ENCODE data around the gene BAHCC1.

Gene BAHCC1

DNA sequence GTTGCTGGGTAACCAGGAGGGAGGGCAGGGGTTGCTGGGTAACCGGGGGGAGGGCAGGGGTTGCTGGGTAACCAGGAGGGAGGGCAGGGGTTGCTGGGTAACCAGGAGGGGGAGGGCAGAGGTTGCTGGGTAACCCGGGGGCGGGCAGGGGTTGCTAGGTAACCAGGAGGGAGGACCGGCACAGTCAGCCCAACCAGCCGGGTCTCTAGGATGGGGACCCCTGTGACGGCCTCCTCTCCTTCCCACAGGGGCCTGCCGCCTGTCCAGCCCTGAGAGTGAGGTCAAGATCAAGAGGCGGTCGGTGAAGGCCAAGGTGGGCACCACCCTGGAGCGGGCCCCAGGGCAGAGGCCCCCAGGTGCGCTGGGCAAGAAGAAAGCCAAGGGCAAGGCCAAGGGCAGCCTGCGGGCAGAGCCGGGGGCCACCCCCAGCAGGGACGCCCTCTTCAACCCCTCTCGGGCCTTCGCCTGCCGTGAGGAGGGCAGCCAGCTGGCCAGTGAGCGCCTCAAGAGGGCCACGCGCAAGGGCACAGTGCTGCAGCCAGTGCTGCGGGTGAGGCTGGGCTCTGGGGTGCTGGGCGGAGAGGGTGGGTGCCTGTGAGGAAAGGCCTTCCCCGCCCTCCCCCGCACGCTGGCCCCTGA, 62.8 kb downstream of the BAHCC1 start:
- Histone ChIP-seq H3K4me3 (ENCODE audit: low read length) (no peak overlapping the region), H3K4me1 (ENCODE audit: control insufficient read depth, insufficient read depth, low read length) (no peaks in the 10 kb centered on the region), H3K36me3 (ENCODE audit: control insufficient read depth, insufficient read depth, low read length, severe bottlenecking) (peaks cover 10% of the 10 kb centered on the region), H3K27me3 (replicated peaks; ENCODE audit: control insufficient read depth, insufficient read depth, low read length) (no peaks in the 10 kb centered on the region), H3K9ac (ENCODE audit: low read length) (no peak overlapping the region), H3K9me3 (ENCODE audit: control insufficient read depth, low read length) (no peaks in the 10 kb centered on the region)
- DNase-seq (ENCODE audit: low read depth) = no peak

DNA sequence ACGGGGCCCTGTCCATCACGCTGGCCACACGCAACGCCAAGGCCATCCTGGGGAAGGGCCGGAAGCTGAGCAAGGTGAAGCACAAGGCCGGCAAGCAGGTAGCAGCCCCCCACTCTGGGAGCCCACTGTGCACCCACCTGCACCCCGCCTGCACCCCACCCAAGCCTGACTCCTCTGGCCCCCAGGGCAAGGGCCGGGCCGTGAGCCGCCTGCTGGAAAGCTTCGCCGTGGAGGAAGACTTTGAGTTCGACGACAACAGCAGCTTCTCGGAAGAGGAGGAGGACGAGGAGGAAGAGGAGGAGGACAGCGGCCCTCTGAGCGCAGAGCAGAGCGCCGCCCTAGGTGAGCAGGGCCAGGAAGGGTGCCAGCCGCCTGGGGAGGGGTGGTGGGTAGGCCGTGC, 63.4 kb downstream of the BAHCC1 start:
- DNase-seq (ENCODE audit: low read depth) = no peak
- no peaks in the 10 kb centered on the region for H3K4me1 ChIP-seq (ENCODE audit: control insufficient read depth, insufficient read depth, low read length)
- no peak overlapping the region for H3K9ac ChIP-seq (ENCODE audit: low read length)
- H3K4me3 ChIP-seq (ENCODE audit: low read length) = no peak overlapping the region
- no peaks in the 10 kb centered on the region for H3K27me3 ChIP-seq (replicated peaks; ENCODE audit: control insufficient read depth, insufficient read depth, low read length)
- no peaks in the 10 kb centered on the region for H3K9me3 ChIP-seq (ENCODE audit: control insufficient read depth, low read length)
- peaks cover 14% of the 10 kb centered on the region for H3K36me3 ChIP-seq (ENCODE audit: control insufficient read depth, insufficient read depth, low read length, severe bottlenecking)

DNA sequence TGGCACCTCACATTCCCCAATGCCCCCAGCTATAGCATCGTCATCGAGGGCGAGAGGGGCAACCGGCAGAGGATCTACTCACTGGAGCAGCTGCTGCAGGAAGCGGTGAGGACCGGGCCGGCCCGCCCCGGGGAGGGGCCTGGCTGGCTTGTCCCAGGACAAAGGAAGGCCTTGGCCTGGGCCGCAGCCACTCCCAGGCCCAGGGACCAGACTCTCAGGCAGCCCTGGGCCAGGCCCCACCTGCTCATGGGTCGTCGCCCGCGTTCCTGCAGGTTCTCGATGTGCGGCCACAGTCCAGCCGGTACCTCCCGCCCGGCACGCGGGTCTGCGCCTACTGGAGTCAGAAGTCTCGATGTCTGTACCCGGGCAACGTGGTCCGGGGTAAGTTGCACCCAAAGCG, 64.0 kb downstream of the BAHCC1 start:
- Histone ChIP-seq H3K9me3 (ENCODE audit: control insufficient read depth, low read length) (no peaks in the 10 kb centered on the region), H3K27me3 (replicated peaks; ENCODE audit: control insufficient read depth, insufficient read depth, low read length) (no peaks in the 10 kb centered on the region), H3K4me1 (ENCODE audit: control insufficient read depth, insufficient read depth, low read length) (no peaks in the 10 kb centered on the region), H3K9ac (ENCODE audit: low read length) (no peak overlapping the region), H3K4me3 (ENCODE audit: low read length) (no peak overlapping the region), H3K36me3 (ENCODE audit: control insufficient read depth, insufficient read depth, low read length, severe bottlenecking) (peaks cover 17% of the 10 kb centered on the region)
- DNase-seq (ENCODE audit: low read depth) = no peak

DNA sequence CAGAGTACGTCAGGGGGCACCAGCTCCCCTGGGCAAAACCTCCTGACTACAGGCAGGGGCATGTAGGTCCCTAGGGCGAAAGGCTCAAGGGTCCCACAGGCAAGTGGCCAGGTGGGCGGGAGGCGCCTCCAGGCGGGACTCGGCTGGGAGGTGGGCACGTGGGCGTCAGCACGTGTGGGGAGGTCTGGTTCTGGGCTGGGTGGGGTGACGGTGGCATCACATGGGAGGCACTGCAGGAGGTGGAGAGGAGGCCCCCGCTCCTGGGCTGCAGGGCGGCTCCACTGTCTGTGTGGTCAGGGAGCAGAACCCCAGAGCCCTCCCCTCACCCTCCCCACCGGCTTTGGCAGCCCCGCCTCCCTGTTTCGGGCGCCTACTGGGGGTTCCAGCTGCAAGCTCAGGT, 64.6 kb downstream of the BAHCC1 start:
- H3K9me3 ChIP-seq (ENCODE audit: control insufficient read depth, low read length) = no peaks in the 10 kb centered on the region
- H3K4me1 ChIP-seq (ENCODE audit: control insufficient read depth, insufficient read depth, low read length) = no peaks in the 10 kb centered on the region
- no peak overlapping the region for H3K4me3 ChIP-seq (ENCODE audit: low read length)
- H3K36me3 ChIP-seq (ENCODE audit: control insufficient read depth, insufficient read depth, low read length, severe bottlenecking) = peaks cover 17% of the 10 kb centered on the region
- H3K9ac ChIP-seq (ENCODE audit: low read length) = no peak overlapping the region
- no peak for DNase-seq (ENCODE audit: low read depth)
- H3K27me3 ChIP-seq (replicated peaks; ENCODE audit: control insufficient read depth, insufficient read depth, low read length) = no peaks in the 10 kb centered on the region

DNA sequence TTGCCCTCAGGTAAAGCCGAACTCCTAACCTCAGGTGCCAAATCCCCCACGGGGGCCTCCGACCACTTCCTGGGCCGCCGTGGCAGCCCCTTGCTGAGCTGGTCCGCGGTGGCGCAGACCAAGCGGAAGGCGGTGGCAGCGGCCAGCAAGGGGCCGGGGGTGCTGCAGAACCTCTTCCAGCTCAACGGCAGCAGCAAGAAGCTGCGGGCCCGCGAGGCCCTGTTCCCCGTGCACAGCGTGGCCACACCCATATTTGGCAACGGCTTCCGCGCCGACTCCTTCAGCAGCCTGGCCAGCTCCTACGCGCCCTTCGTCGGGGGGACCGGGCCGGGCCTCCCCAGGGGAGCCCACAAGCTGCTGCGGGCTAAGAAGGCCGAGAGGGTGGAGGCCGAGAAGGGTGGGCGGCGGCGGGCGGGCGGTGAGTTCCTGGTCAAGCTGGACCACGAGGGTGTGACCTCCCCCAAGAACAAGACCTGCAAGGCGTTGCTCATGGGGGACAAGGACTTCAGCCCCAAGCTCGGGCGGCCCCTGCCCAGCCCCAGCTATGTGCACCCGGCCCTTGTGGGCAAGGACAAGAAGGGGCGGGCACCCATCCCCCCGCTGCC, 65.7 kb downstream of the BAHCC1 start:
- Histone ChIP-seq H3K9me3 (ENCODE audit: control insufficient read depth, low read length) (no peaks in the 10 kb centered on the region), H3K36me3 (ENCODE audit: control insufficient read depth, insufficient read depth, low read length, severe bottlenecking) (peaks cover 17% of the 10 kb centered on the region), H3K4me3 (ENCODE audit: low read length) (no peak overlapping the region), H3K9ac (ENCODE audit: low read length) (no peak overlapping the region), H3K4me1 (ENCODE audit: control insufficient read depth, insufficient read depth, low read length) (no peaks in the 10 kb centered on the region), H3K27me3 (replicated peaks; ENCODE audit: control insufficient read depth, insufficient read depth, low read length) (no peaks in the 10 kb centered on the region)
- DNase-seq (ENCODE audit: low read depth) = no peak

DNA sequence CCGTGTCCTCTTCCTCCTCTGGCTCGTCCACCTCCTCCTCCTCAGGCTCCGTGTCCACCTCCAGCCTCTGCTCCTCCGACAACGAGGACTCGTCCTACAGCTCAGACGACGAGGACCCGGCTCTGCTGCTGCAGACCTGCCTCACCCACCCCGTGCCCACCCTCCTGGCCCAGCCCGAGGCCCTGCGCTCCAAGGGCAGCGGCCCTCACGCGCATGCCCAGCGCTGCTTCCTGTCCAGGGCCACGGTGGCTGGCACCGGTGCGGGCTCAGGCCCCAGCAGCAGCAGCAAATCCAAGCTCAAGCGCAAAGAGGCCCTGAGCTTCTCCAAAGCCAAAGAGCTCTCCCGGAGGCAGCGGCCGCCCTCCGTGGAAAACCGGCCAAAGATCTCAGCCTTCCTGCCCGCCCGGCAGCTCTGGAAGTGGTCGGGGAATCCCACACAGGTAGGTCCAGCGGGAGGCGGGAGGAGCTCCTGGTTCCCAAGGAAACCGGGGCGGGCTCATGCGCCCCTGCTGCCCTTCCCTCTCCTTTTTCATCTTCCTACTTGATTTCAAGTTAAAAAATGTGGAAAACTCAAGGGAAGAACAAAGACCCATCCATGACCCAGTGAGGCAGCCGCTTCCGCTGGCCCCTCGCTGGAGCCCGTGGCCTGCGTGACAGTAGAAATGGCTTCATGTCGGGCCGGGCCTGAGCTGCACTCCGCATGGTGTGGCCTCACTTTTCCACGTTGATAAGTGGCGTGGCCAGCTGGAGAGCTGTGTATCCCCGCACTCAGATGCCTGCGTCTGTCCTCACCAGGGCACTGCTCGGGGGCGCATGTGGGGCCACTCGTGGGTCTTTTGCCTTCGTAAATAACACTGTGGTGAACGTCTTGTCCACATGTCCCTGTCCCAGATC, 66.6 kb downstream of the BAHCC1 start:
- no peaks in the 10 kb centered on the region for H3K4me1 ChIP-seq (ENCODE audit: control insufficient read depth, insufficient read depth, low read length)
- no peak overlapping the region for H3K9ac ChIP-seq (ENCODE audit: low read length)
- H3K27me3 ChIP-seq (replicated peaks; ENCODE audit: control insufficient read depth, insufficient read depth, low read length) = no peaks in the 10 kb centered on the region
- H3K36me3 ChIP-seq (ENCODE audit: control insufficient read depth, insufficient read depth, low read length, severe bottlenecking) = peaks cover 17% of the 10 kb centered on the region
- H3K4me3 ChIP-seq (ENCODE audit: low read length) = no peak overlapping the region
- H3K9me3 ChIP-seq (ENCODE audit: control insufficient read depth, low read length) = no peaks in the 10 kb centered on the region
- DNase-seq (ENCODE audit: low read depth) = no peak

DNA sequence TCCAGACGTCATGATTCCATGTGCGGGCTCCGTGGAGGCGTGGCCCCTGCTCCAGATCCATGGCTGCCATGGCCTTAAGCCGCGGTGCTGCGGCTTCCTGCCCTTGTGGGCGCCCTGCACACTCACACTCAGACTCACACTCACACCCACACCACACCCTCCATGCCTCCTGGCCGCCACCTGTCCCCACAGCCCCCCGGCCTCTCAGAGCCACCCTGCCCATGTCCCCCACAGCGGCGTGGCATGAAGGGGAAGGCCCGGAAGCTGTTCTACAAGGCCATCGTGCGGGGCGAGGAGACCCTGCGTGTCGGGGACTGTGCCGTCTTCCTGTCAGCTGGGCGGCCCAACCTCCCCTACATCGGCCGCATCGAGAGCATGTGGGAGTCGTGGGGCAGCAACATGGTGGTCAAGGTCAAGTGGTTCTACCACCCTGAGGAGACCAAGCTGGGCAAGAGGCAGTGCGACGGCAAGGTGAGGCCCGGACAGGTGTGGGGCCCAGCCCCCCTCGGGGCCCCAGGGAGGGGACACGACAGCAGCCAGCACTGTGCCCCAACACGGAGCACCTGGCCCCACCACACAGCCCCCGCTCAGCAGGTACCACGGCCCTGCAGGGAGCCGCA, 67.4 kb downstream of the BAHCC1 start:
- H3K4me1 ChIP-seq (ENCODE audit: control insufficient read depth, insufficient read depth, low read length) = no peaks in the 10 kb centered on the region
- H3K9ac ChIP-seq (ENCODE audit: low read length) = no peak overlapping the region
- no peaks in the 10 kb centered on the region for H3K9me3 ChIP-seq (ENCODE audit: control insufficient read depth, low read length)
- peaks cover 17% of the 10 kb centered on the region for H3K36me3 ChIP-seq (ENCODE audit: control insufficient read depth, insufficient read depth, low read length, severe bottlenecking)
- no peak overlapping the region for H3K4me3 ChIP-seq (ENCODE audit: low read length)
- DNase-seq (ENCODE audit: low read depth) = no peak
- no peaks in the 10 kb centered on the region for H3K27me3 ChIP-seq (replicated peaks; ENCODE audit: control insufficient read depth, insufficient read depth, low read length)

DNA sequence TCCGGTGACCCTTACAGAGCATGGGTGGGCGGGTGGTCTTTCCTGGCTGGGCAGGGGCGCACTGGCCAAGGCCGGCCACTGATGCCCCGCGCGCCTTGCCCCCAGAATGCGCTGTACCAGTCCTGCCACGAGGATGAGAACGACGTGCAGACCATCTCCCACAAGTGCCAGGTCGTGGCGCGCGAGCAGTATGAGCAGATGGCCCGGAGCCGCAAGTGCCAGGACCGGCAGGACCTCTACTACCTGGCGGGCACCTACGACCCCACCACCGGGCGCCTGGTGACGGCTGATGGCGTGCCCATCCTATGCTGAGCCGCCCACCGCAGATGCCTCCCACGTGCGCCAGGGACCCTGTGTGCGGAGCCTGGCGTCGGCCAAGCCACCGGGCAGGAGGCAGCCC, 68.2 kb downstream of the BAHCC1 start:
- H3K36me3 ChIP-seq (ENCODE audit: control insufficient read depth, insufficient read depth, low read length, severe bottlenecking) = peaks cover 17% of the 10 kb centered on the region
- no peaks in the 10 kb centered on the region for H3K9me3 ChIP-seq (ENCODE audit: control insufficient read depth, low read length)
- DNase-seq (ENCODE audit: low read depth) = no peak
- no peaks in the 10 kb centered on the region for H3K4me1 ChIP-seq (ENCODE audit: control insufficient read depth, insufficient read depth, low read length)
- H3K9ac ChIP-seq (ENCODE audit: low read length) = no peak overlapping the region
- no peak overlapping the region for H3K4me3 ChIP-seq (ENCODE audit: low read length)
- H3K27me3 ChIP-seq (replicated peaks; ENCODE audit: control insufficient read depth, insufficient read depth, low read length) = no peaks in the 10 kb centered on the region

DNA sequence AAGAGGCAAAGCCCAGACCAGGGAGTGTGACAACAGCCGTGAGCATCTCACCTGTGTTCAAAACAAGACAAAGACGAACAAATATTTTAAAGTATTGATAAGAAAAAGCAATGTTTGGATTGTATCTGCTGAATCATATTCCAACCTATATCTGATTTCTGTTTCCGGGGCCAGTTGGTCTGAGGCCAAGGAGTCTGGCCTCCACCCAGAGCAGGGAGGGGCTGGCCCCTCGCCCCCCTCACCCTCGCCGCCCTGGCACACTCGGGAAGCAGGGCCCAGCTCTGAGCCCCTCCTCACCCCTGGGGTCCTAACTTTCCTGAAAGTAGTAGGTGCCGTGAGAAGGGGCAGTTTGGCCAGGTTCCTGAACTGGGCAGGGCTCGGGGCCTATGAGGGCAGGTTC, 69.3 kb downstream of the BAHCC1 start:
- no peaks in the 10 kb centered on the region for H3K27me3 ChIP-seq (replicated peaks; ENCODE audit: control insufficient read depth, insufficient read depth, low read length)
- no peaks in the 10 kb centered on the region for H3K9me3 ChIP-seq (ENCODE audit: control insufficient read depth, low read length)
- H3K9ac ChIP-seq (ENCODE audit: low read length) = no peak overlapping the region
- no peak overlapping the region for H3K4me3 ChIP-seq (ENCODE audit: low read length)
- H3K4me1 ChIP-seq (ENCODE audit: control insufficient read depth, insufficient read depth, low read length) = no peaks in the 10 kb centered on the region
- H3K36me3 ChIP-seq (ENCODE audit: control insufficient read depth, insufficient read depth, low read length, severe bottlenecking) = peaks cover 17% of the 10 kb centered on the region
- DNase-seq (ENCODE audit: low read depth) = no peak

DNA sequence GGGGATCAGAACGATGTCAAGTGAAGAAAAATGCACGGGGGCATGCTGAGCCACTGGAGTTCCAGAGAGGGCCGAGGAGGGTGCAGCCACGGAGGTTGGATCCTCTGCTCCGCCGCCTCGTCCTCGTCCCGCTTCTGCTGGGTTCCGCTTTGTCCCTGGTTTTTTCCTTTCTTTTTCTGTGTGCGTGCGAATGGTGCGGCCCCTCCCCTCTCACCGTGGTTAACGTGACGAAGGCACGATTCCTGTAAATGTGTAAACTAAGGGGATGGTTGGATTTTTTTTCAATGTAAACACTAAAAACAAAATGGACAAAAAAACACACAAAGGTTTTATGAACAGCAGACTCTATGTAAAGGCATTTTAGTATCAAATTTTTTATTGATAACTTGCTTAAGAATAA, 70.7 kb downstream of the BAHCC1 start:
- Histone ChIP-seq H3K4me1 (ENCODE audit: control insufficient read depth, insufficient read depth, low read length) (peaks cover 3% of the 10 kb centered on the region), H3K36me3 (ENCODE audit: control insufficient read depth, insufficient read depth, low read length, severe bottlenecking) (peaks cover 17% of the 10 kb centered on the region), H3K27me3 (replicated peaks; ENCODE audit: control insufficient read depth, insufficient read depth, low read length) (no peaks in the 10 kb centered on the region), H3K9ac (ENCODE audit: low read length) (no peak overlapping the region), H3K9me3 (ENCODE audit: control insufficient read depth, low read length) (no peaks in the 10 kb centered on the region), H3K4me3 (ENCODE audit: low read length) (no peak overlapping the region)
- no peak for DNase-seq (ENCODE audit: low read depth)

All from adipocyte (in vitro differentiated cells).